ENCODE results near the gene C10orf71.

The C10orf71 gene

GRCh38 chr10:49325131-49325915 is 26.4 kb downstream of the C10orf71 start:
- Histone ChIP-seq H3K4me1 (ENCODE audit: insufficient read depth, low read length, severe bottlenecking) (no peaks in the 10 kb centered on the region), H3K27ac (ENCODE audit: low read depth, low read length, poor library complexity, severe bottlenecking) (no peak overlapping the region), H3K9ac (ENCODE audit: low read length) (no peak overlapping the region), H3K9me3 (ENCODE audit: low read length) (no peaks in the 10 kb centered on the region), H3K4me3 (ENCODE audit: low read depth, low read length, poor library complexity, severe bottlenecking) (no peak overlapping the region), H3K36me3 (ENCODE audit: insufficient read depth, low read length) (no peaks in the 10 kb centered on the region), H4K20me1 (ENCODE audit: insufficient read depth, low read length) (no peaks in the 10 kb centered on the region), H3K4me2 (ENCODE audit: low read length) (no peak overlapping the region), H2AFZ (ENCODE audit: low read length) (no peak overlapping the region), H3F3A (ENCODE audit: insufficient read depth, low read length) (no peaks in the 10 kb centered on the region), H3K79me2 (ENCODE audit: insufficient read depth, low read length) (no peaks in the 10 kb centered on the region), H3K9me2 (ENCODE audit: low read depth, low read length) (no peaks in the 10 kb centered on the region), H3K27me3 (ENCODE audit: insufficient read depth, low read length) (no peaks in the 10 kb centered on the region)
- TF ChIP-seq EZH2 (IDR thresholded peaks at IDR 0.05; ENCODE audit: borderline replicate concordance, low read length) (no peak), CTCF (IDR thresholded peaks at IDR 0.05; ENCODE audit: low read length) (no peak)

GRCh38 chr10:49325916-49326783 is 27.2 kb downstream of the C10orf71 start:
- TF ChIP-seq EZH2 (IDR thresholded peaks at IDR 0.05; ENCODE audit: borderline replicate concordance, low read length) (no peak), CTCF (IDR thresholded peaks at IDR 0.05; ENCODE audit: low read length) (no peak)
- Histone ChIP-seq H3K9me2 (ENCODE audit: low read depth, low read length) (no peaks in the 10 kb centered on the region), H3K27me3 (ENCODE audit: insufficient read depth, low read length) (no peaks in the 10 kb centered on the region), H3K4me3 (ENCODE audit: low read depth, low read length, poor library complexity, severe bottlenecking) (no peak overlapping the region), H2AFZ (ENCODE audit: low read length) (no peak overlapping the region), H3F3A (ENCODE audit: insufficient read depth, low read length) (no peaks in the 10 kb centered on the region), H3K4me2 (ENCODE audit: low read length) (no peak overlapping the region), H3K4me1 (ENCODE audit: insufficient read depth, low read length, severe bottlenecking) (no peaks in the 10 kb centered on the region), H3K9ac (ENCODE audit: low read length) (no peak overlapping the region), H4K20me1 (ENCODE audit: insufficient read depth, low read length) (no peaks in the 10 kb centered on the region), H3K36me3 (ENCODE audit: insufficient read depth, low read length) (no peaks in the 10 kb centered on the region), H3K79me2 (ENCODE audit: insufficient read depth, low read length) (no peaks in the 10 kb centered on the region), H3K27ac (ENCODE audit: low read depth, low read length, poor library complexity, severe bottlenecking) (no peak overlapping the region), H3K9me3 (ENCODE audit: low read length) (no peaks in the 10 kb centered on the region)

- no peaks in the 10 kb centered on the region for H4K20me1 ChIP-seq (ENCODE audit: insufficient read depth, low read length)
- no peaks in the 10 kb centered on the region for H3K27me3 ChIP-seq (ENCODE audit: insufficient read depth, low read length)
- H3K9me2 ChIP-seq (ENCODE audit: low read depth, low read length) = no peaks in the 10 kb centered on the region
- no peak overlapping the region for H3K4me2 ChIP-seq (ENCODE audit: low read length)
- no peak overlapping the region for H3K9ac ChIP-seq (ENCODE audit: low read length)
- no peaks in the 10 kb centered on the region for H3K4me1 ChIP-seq (ENCODE audit: insufficient read depth, low read length, severe bottlenecking)
- no peaks in the 10 kb centered on the region for H3K36me3 ChIP-seq (ENCODE audit: insufficient read depth, low read length)
- H3F3A ChIP-seq (ENCODE audit: insufficient read depth, low read length) = no peaks in the 10 kb centered on the region
- H3K79me2 ChIP-seq (ENCODE audit: insufficient read depth, low read length) = no peaks in the 10 kb centered on the region
- TF ChIP-seq CTCF (IDR thresholded peaks at IDR 0.05; ENCODE audit: low read length) = no peak
- TF ChIP-seq EZH2 (IDR thresholded peaks at IDR 0.05; ENCODE audit: borderline replicate concordance, low read length) = no peak
- H3K4me3 ChIP-seq (ENCODE audit: low read depth, low read length, poor library complexity, severe bottlenecking) = no peak overlapping the region
- H3K9me3 ChIP-seq (ENCODE audit: low read length) = no peaks in the 10 kb centered on the region
- H2AFZ ChIP-seq (ENCODE audit: low read length) = no peak overlapping the region
- no peak overlapping the region for H3K27ac ChIP-seq (ENCODE audit: low read depth, low read length, poor library complexity, severe bottlenecking)
Measured at GRCh38 chr10:49327036-49327813, 28.3 kb downstream of the C10orf71 start.

Measured in OCI-LY1 (cell line).